K562 (cell line): ENCODE data around the gene CAMP. TPM values are rescaled to one million over a fixed set of nuclear protein-coding genes. Genes with fewer than 3 reads are reported as not detected.

Source experiments
- ETV5 ChIP-seq: sonication (generic); formaldehyde crosslinking; IDR thresholded peaks from 2 replicates; pipeline ENCODE4 v1.4.0; 2020; ENCODE audit warnings: low read depth, mild to moderate bottlenecking, missing genetic modification reagents
- HDGF ChIP-seq: fragments of 450-650 bp; IDR thresholded peaks from 2 replicates; pipeline ENCODE4 v1.6.1; 2016
- NFIC ChIP-seq: fragments of 450-650 bp; IDR thresholded peaks from 2 replicates; pipeline ENCODE4 v1.6.1; 2017; ENCODE audit warnings: mild to moderate bottlenecking, inconsistent platforms
- NKRF ChIP-seq: fragments of 450-650 bp; IDR thresholded peaks from 2 replicates; pipeline ENCODE4 v1.6.1; 2016; ENCODE audit warnings: borderline replicate concordance
- RAD51 ChIP-seq: fragments of 450-650 bp; IDR thresholded peaks from 2 replicates; pipeline ENCODE4 v1.7.1; 2016; ENCODE audit warnings: low read depth, mild to moderate bottlenecking, borderline replicate concordance
- SLC30A9 ChIP-seq: fragments of 250-450 bp; sonication (Bioruptor Pico); IDR thresholded peaks from 2 replicates; pipeline ENCODE4 v1.8.0; 2022; ENCODE audit warnings: mild to moderate bottlenecking, moderate library complexity
- SREBF1 ChIP-seq: fragments of 150-350 bp; IDR thresholded peaks from 2 replicates; pipeline ENCODE4 v1.6.1; 2014; ENCODE audit warnings: antibody characterized with exemption, low read depth, low read length, borderline replicate concordance
- ZNF140 ChIP-seq: fragments of 250-450 bp; sonication (Bioruptor Pico); IDR thresholded peaks from 2 replicates; pipeline ENCODE4 v1.8.0; 2021; ENCODE audit warnings: moderate library complexity, mild to moderate bottlenecking, inconsistent platforms
- ZNF551 ChIP-seq: fragments of 250-450 bp; sonication (Bioruptor Pico); IDR thresholded peaks from 2 replicates; pipeline ENCODE4 v1.5.0; 2021; ENCODE audit warnings: mild to moderate bottlenecking, moderate library complexity
- ZNF75A ChIP-seq: fragments of 450-650 bp; formaldehyde crosslinking; IDR thresholded peaks from 2 replicates; pipeline ENCODE4 v1.4.0; 2020; ENCODE audit warnings: mild to moderate bottlenecking
- polyA plus RNA-seq, 8 experiments: library from polyadenylated mRNA; depleted of rRNA in 4 of 8; stranded (reverse) in 5 of 8; unstranded in 3 of 8; fragments of >200 nt; fragmentation: Nextera tagmentation in 2 of 8; fragmentation: Illumina TruSeq in 1 of 8; extraction: Ambion mirVana in 2 of 8; extraction: Trizol in 1 of 8; gene quantifications; 2 replicates each; pipeline versions ENCODE4 v1.2.1 to v1.2.3, GENCODE V29; 2011 to 2014; ENCODE audit warnings: inconsistent platforms in 1 of 8, missing spikeins in 1 of 8
- total RNA-seq, 7 experiments: library from RNA; depleted of rRNA in 6 of 7; stranded (reverse); fragments of >200 nt in 6 of 7; fragmentation: Illumina TruSeq in 2 of 7; extraction: Trizol in 2 of 7; gene quantifications; 2 replicates each; pipeline versions ENCODE4 v1.2.1 to v1.2.3, GENCODE V29; 2011 to 2021; ENCODE audit warnings: low replicate concordance in 1 of 7
- TF ChIP-seq, protein P1 (sequence below): fragments of 450-650 bp; IDR thresholded peaks from 2 replicates; pipeline ENCODE4 v1.6.1; 2018; ENCODE audit warnings: mild to moderate bottlenecking, low read depth; ENCODE audit not compliant: partially characterized antibody

CAMP gene
- total and polyA plus RNA-seq, 9 of the 15 experiments (the other 6 are each of a cell fraction or from before 2014, with no cell fraction given): 0.22 TPM; not detected in 8

GRCh38 chr3:48180021-48180420, 43.3 kb upstream of the CAMP start (continued):
- TF ChIP-seq NKRF (no peak), NFIC (no peak), ZNF75A (CRISPR knock-in tag) (no peak), ETV5 (CRISPR knock-in tag) (no peak), RAD51 (no peak), HDGF (no peak), ZNF140 (CRISPR knock-in tag) (no peak), SLC30A9 (CRISPR knock-in tag) (no peak), ZNF551 (CRISPR knock-in tag) (no peak), SREBF1 (no peak)
- TF ChIP-seq, protein P1, sequence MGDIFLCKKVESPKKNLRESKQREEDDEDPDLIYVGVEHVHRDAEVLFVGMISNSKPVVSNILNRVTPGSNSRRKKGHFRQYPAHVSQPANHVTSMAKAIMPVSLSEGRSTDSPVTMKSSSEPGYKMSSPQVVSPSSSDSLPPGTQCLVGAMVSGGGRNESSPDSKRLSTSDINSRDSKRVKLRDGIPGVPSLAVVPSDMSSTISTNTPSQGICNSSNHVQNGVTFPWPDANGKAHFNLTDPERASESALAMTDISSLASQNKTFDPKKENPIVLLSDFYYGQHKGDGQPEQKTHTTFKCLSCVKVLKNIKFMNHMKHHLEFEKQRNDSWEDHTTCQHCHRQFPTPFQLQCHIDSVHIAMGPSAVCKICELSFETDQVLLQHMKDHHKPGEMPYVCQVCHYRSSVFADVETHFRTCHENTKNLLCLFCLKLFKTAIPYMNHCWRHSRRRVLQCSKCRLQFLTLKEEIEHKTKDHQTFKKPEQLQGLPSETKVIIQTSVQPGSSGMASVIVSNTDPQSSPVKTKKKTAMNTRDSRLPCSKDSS: no peak
- TF ChIP-seq, all 486 proteins: peak for 0
